H1 (cell line): ENCODE data around the gene CD72. TPM values are rescaled to one million over a fixed set of nuclear protein-coding genes. Genes with fewer than 3 reads are reported as not detected.

Experiments used
- CTCF ChIA-PET: fragments of 300-600 bp; sonication (Branson Sonifier 250); formaldehyde crosslinking; loops from one replicate; lab custom pipeline; 2021; ENCODE audit not compliant: partially characterized antibody; lab: Charles Lee
- POLR2A ChIA-PET: fragments of 300-600 bp; sonication (Branson Sonifier 250); formaldehyde crosslinking; loops from one replicate; lab custom pipeline; 2021; ENCODE audit warnings: inconsistent platforms; ENCODE audit not compliant: partially characterized antibody; lab: Charles Lee
- DNase-seq, 2 experiments: peaks; one replicate each; pipeline versions ENCODE4 v3.0.0 to v3.0.0-alpha.2; 2010 to 2022; ENCODE audit warnings: low spot score in 2 of 2, low read depth in 1 of 2, mixed read lengths in 1 of 2
- FAIRE-seq: peaks from 2 replicates; lab custom pipeline; 2011; peaks lifted over from hg19 to GRCh38; lab: Jason Lieb, UNC
- H2AFZ ChIP-seq: 2 replicates; pipeline ENCODE4 v1.8.1; 2012; ENCODE audit warnings: low read length, inconsistent platforms
- H2AK5ac ChIP-seq: 2 replicates; pipeline ENCODE4 v1.6.1; 2013; ENCODE audit warnings: low read depth, low read length
- H2BK120ac ChIP-seq: replicated peaks from 2 replicates; pipeline ENCODE3; 2013; ENCODE audit warnings: low read depth, low read length, inconsistent platforms
- H2BK12ac ChIP-seq: 2 replicates; pipeline ENCODE4 v1.6.1; 2013; ENCODE audit warnings: low read depth, low read length
- H2BK15ac ChIP-seq: 2 replicates; pipeline ENCODE4 v1.6.1; 2013; ENCODE audit warnings: low read length
- H2BK20ac ChIP-seq: 2 replicates; pipeline ENCODE4 v1.6.1; 2013; ENCODE audit warnings: low read length
- H2BK5ac ChIP-seq: 2 replicates; pipeline ENCODE4 v1.6.1; 2013; ENCODE audit warnings: low read depth, low read length
- H3K14ac ChIP-seq: 2 replicates; pipeline ENCODE4 v1.6.1; 2013; ENCODE audit warnings: inconsistent platforms; ENCODE audit not compliant: insufficient read length
- H3K18ac ChIP-seq: 2 replicates; pipeline ENCODE4 v1.6.1; 2013; ENCODE audit warnings: low read length; ENCODE audit errors: extremely low read depth
- H3K23ac ChIP-seq: 2 replicates; pipeline ENCODE4 v1.6.1; 2013; ENCODE audit warnings: inconsistent platforms; ENCODE audit not compliant: insufficient read length
- H3K23me2 ChIP-seq: 2 replicates; pipeline ENCODE4 v1.6.1; 2013; ENCODE audit warnings: low read depth, low read length
- H3K27ac ChIP-seq: 2 replicates; pipeline ENCODE4 v1.6.1; 2011; ENCODE audit warnings: low read depth, low read length, inconsistent platforms
- H3K27me3 ChIP-seq, 4 experiments: replicated peaks in 1 of 4; 1 replicate in 1 of 4; 2 replicates in 3 of 4; pipeline versions ENCODE4 v1.6.1 to v1.8.1; 2011 to 2013; ENCODE audit warnings: low read length in 3 of 4, mild to moderate bottlenecking in 3 of 4, inconsistent platforms in 2 of 4, mixed read lengths in 2 of 4, moderate library complexity in 1 of 4; ENCODE audit not compliant: control insufficient read depth in 3 of 4, insufficient read depth in 3 of 4; ENCODE audit errors: extremely low read depth in 1 of 4
- H3K36me3 ChIP-seq, 4 experiments: 2 replicates each; pipeline versions ENCODE4 v1.6.1 to v1.8.1; 2011 to 2013; ENCODE audit warnings: mild to moderate bottlenecking in 4 of 4, low read length in 3 of 4, moderate library complexity in 2 of 4, control low read depth in 1 of 4, inconsistent platforms in 1 of 4; ENCODE audit not compliant: insufficient read depth in 4 of 4, control insufficient read depth in 2 of 4
- H3K4ac ChIP-seq: replicated peaks from 2 replicates; pipeline ENCODE3; 2013; ENCODE audit warnings: low read length, low read depth, mixed read lengths, inconsistent platforms; ENCODE audit not compliant: insufficient read length
- H3K4me1 ChIP-seq, 4 experiments: replicated peaks in 1 of 4; 1 replicate in 1 of 4; 2 replicates in 3 of 4; pipeline versions ENCODE4 v1.6.1 to v1.8.1; 2011 to 2013; ENCODE audit warnings: low read length in 3 of 4, inconsistent platforms in 2 of 4, mixed read lengths in 1 of 4; ENCODE audit not compliant: insufficient read depth in 4 of 4, control insufficient read depth in 3 of 4
- H3K4me2 ChIP-seq, 2 experiments: 2 replicates each; pipeline versions ENCODE4 v1.6.1 to v1.8.1; 2011 to 2013; ENCODE audit warnings: low read depth in 2 of 2, low read length in 2 of 2, control low read depth in 1 of 2, inconsistent platforms in 1 of 2, mild to moderate bottlenecking in 1 of 2; ENCODE audit not compliant: insufficient read depth in 1 of 2
- H3K4me3 ChIP-seq, 4 experiments: fragments of 200-600, 300-600 bp in 1 of 4; sonication (generic), shearing (Covaris generic), sonication (Bioruptor Twin) in 1 of 4; 2 replicates each; pipeline versions ENCODE4 v1.5.1 to v1.8.1; 2011 to 2016; ENCODE audit warnings: low read length in 4 of 4, low read depth in 3 of 4, control low read depth in 2 of 4, inconsistent platforms in 2 of 4, mild to moderate bottlenecking in 2 of 4, mixed read lengths in 1 of 4, moderate library complexity in 1 of 4; ENCODE audit not compliant: insufficient read depth in 2 of 4; ENCODE audit errors: extremely low read depth in 1 of 4
- H3K56ac ChIP-seq: replicated peaks from 2 replicates; pipeline ENCODE3; 2013; ENCODE audit warnings: low read depth, mild to moderate bottlenecking, mixed read lengths, low read length, inconsistent platforms; ENCODE audit not compliant: insufficient read length
- H3K79me1 ChIP-seq: 2 replicates; pipeline ENCODE4 v1.6.1; 2013; ENCODE audit warnings: low read depth, low read length, control low read depth
- H3K79me2 ChIP-seq, 2 experiments: 2 replicates each; pipeline versions ENCODE4 v1.6.1 to v1.8.1; 2012 to 2013; ENCODE audit warnings: low read length in 2 of 2, mild to moderate bottlenecking in 2 of 2, inconsistent platforms in 1 of 2; ENCODE audit not compliant: insufficient read depth in 2 of 2, control insufficient read depth in 1 of 2
- H3K9ac ChIP-seq, 4 experiments: replicated peaks in 1 of 4; 1 replicate in 1 of 4; 2 replicates in 3 of 4; pipeline versions ENCODE4 v1.6.1 to v1.8.1; 2011 to 2013; ENCODE audit warnings: low read depth in 3 of 4, low read length in 3 of 4, control low read depth in 2 of 4, mild to moderate bottlenecking in 2 of 4, moderate library complexity in 2 of 4, inconsistent platforms in 1 of 4; ENCODE audit errors: extremely low read depth in 1 of 4
- H3K9me3 ChIP-seq, 2 experiments: 2 replicates each; pipeline versions ENCODE4 v1.6.1 to v1.8.1; 2012 to 2013; ENCODE audit warnings: mild to moderate bottlenecking in 2 of 2, moderate library complexity in 2 of 2, control low read depth in 1 of 2, inconsistent platforms in 1 of 2, low read depth in 1 of 2, low read length in 1 of 2, mixed read lengths in 1 of 2; ENCODE audit not compliant: insufficient read depth in 2 of 2
- H4K20me1 ChIP-seq, 2 experiments: replicated peaks in 1 of 2; 2 replicates each; pipeline versions ENCODE3 to v1.8.1; 2011 to 2013; ENCODE audit warnings: inconsistent platforms in 2 of 2, low read length in 2 of 2, mild to moderate bottlenecking in 1 of 2; ENCODE audit not compliant: insufficient read depth in 2 of 2, control insufficient read depth in 1 of 2
- H4K5ac ChIP-seq: 2 replicates; pipeline ENCODE4 v1.6.1; 2013; ENCODE audit warnings: low read length, low read depth, mixed read lengths, inconsistent platforms; ENCODE audit not compliant: insufficient read length
- H4K8ac ChIP-seq: 2 replicates; pipeline ENCODE4 v1.8.0; 2013; ENCODE audit warnings: mild to moderate bottlenecking, moderate library complexity, low read length, inconsistent platforms; ENCODE audit not compliant: insufficient read depth; ENCODE audit errors: extremely low read depth
- H4K91ac ChIP-seq: replicated peaks from 2 replicates; pipeline ENCODE3; 2013; ENCODE audit warnings: low read length, mixed read lengths, inconsistent platforms; ENCODE audit not compliant: insufficient read length
- ASH2L ChIP-seq: fragments of 200-600, 300-600 bp; sonication (generic); IDR thresholded peaks from one replicate; pipeline ENCODE4 v1.7.1; 2017; ENCODE audit warnings: low read length
- JUND ChIP-seq: IDR thresholded peaks from 2 replicates; pipeline ENCODE4 v1.6.1; 2011; ENCODE audit warnings: mild to moderate bottlenecking, improper control_type of control experiment, low read length
- KDM4A ChIP-seq: IDR thresholded peaks from one replicate; pipeline ENCODE4 v1.7.1; 2012; ENCODE audit warnings: low read depth, mild to moderate bottlenecking, moderate library complexity, low read length, inconsistent platforms; ENCODE audit not compliant: severe bottlenecking
- KDM5A ChIP-seq: fragments of 200-600 bp; IDR thresholded peaks from 2 replicates; pipeline ENCODE4 v1.7.1; 2012; ENCODE audit warnings: mild to moderate bottlenecking, low read length, inconsistent platforms, mixed read lengths
- PHF8 ChIP-seq: fragments of 200-600 bp; sonication (generic); conservative IDR thresholded peaks from 2 replicates; pipeline ENCODE4 v1.7.1; 2012; ENCODE audit warnings: low read depth, mild to moderate bottlenecking, inconsistent platforms, low read length, moderate library complexity
- POLR2A ChIP-seq, 2 experiments: IDR thresholded peaks; 1 replicate in 1 of 2; 2 replicates in 1 of 2; pipeline ENCODE4 v1.6.1; 2011; ENCODE audit warnings: low read depth in 2 of 2, low read length in 2 of 2, mild to moderate bottlenecking in 2 of 2; ENCODE audit errors: control extremely low read depth in 1 of 2
- RAD21 ChIP-seq, 2 experiments: IDR thresholded peaks in 1 of 2; conservative IDR thresholded peaks in 1 of 2; 2 replicates each; pipeline ENCODE4 v1.6.1; 2011; ENCODE audit warnings: low read depth in 2 of 2, low read length in 2 of 2, improper control_type of control experiment in 1 of 2, inconsistent platforms in 1 of 2, mild to moderate bottlenecking in 1 of 2, moderate library complexity in 1 of 2
- RFX5 ChIP-seq: IDR thresholded peaks from 2 replicates; pipeline ENCODE4 v1.6.1; 2011; ENCODE audit warnings: low read depth, low read length, improper control_type of control experiment, borderline replicate concordance
- SIRT6 ChIP-seq: IDR thresholded peaks from one replicate; pipeline ENCODE4 v1.7.1; 2012; ENCODE audit warnings: low read length, inconsistent platforms
- SRF ChIP-seq: IDR thresholded peaks from 2 replicates; pipeline ENCODE4 v1.6.1; 2011; ENCODE audit warnings: mild to moderate bottlenecking, low read depth, low read length, moderate library complexity
- TAF1 ChIP-seq: IDR thresholded peaks from 2 replicates; pipeline ENCODE4 v1.6.1; 2011; ENCODE audit warnings: mild to moderate bottlenecking, low read depth, low read length
- TBP ChIP-seq: IDR thresholded peaks from 2 replicates; pipeline ENCODE4 v1.6.1; 2011; ENCODE audit warnings: low read depth, low read length, improper control_type of control experiment
- WGBS, 2 experiments: shearing (Covaris generic) in 1 of 2; methylation state at CpG; one replicate each; pipeline versions ENCODE4 v1.1.6 to v1.1.7; 2013 to 2015; ENCODE audit warnings: low lambda C conversion rate in 2 of 2, mixed read lengths in 2 of 2, inconsistent platforms in 1 of 2, low coverage in 1 of 2, missing lambda C conversion rate in 1 of 2; ENCODE audit not compliant: insufficient replicate concordance in 2 of 2, insufficient coverage in 1 of 2, insufficient read length in 1 of 2; ENCODE audit errors: extremely low coverage in 1 of 2, missing lambda C conversion rate in 1 of 2; 5-methylcytosine and 5-hydroxymethylcytosine counted together
- polyA plus RNA-seq, 7 experiments: library from polyadenylated mRNA; depleted of rRNA in 3 of 7; stranded (reverse) in 5 of 7; unstranded in 2 of 7; fragments of >200 nt in 5 of 7; fragments of 200-250 nt in 2 of 7; gene quantifications; 1 replicate in 5 of 7; 2 replicates in 1 of 7; 4 replicates in 1 of 7; pipeline versions ENCODE4 v1.2.1 to v1.2.3, GENCODE V29; 2011 to 2013; ENCODE audit warnings: missing spikeins in 2 of 7, mixed read lengths in 2 of 7
- total RNA-seq: library from RNA; stranded (reverse); fragmentation: NEBNext Ultra II Directional; extraction: Animal tissue kit (Norgen Biotek cat#: 25700); gene quantifications from 2 replicates; pipeline ENCODE4 v1.2.1, GENCODE V29; 2021
- TF ChIP-seq, protein P1 (sequence below): IDR thresholded peaks from 2 replicates; pipeline ENCODE4 v1.6.1; 2011; ENCODE audit warnings: low read depth, mild to moderate bottlenecking, low read length; ENCODE audit not compliant: insufficient read depth

Gene CD72
- total and polyA plus RNA-seq, 2 of the 8 experiments (the other 6 are each of a cell fraction or from before 2014, with no cell fraction given), result 4.0 to 4.5 TPM

DNA sequence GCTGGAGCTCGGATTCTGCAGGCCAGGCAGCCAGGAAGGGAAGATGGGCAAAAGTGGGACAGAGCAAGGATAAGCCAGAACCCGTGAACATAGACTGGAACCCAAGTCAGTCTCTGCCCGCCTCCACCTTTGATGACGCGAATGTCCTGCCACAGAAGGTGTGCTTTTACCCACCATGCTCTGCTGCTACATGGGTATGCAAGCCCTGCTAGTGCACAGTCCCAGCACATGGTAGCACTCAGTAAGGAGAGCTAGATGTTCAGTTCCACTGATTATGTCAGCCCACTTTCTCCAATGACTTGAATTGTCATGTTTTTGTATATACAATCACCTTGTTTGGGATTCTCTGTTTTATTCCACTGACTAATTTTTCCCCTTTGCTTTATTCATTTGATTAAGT, 11.4 kb upstream of the CD72 start:
- CTCF ChIA-PET, result interaction anchor here (0.7 to 5.1 kb wide), 8 partner anchors 14 to 206 kb away, joined by 3 to 27 read pairs (median 5); no protein-coding TSS in a partner anchor
- no peaks in the 10 kb centered on the region for H3K9me3 ChIP-seq
- no peak overlapping the region for H3K18ac ChIP-seq
- H2BK5ac ChIP-seq, result no peak overlapping the region
- no peak overlapping the region for H3K4me3 ChIP-seq
- TF ChIP-seq KDM5A (no peak), PHF8 (no peak), RFX5 (no peak), TAF1 (no peak), SIRT6 (no peak), TBP (no peak), KDM4A (no peak), POLR2A (IDR thresholded peaks at IDR 0.05; ENCODE audit: control extremely low read depth in 1 of 2, low read depth in 2 of 2, low read length in 2 of 2) (no peak), JUND (no peak), RAD21 (IDR thresholded peaks at IDR 0.05 in 1 of 2, conservative IDR thresholded peaks at IDR 0.05 in 1 of 2; ENCODE audit: low read depth in 2 of 2, low read length in 2 of 2) (no peak), ASH2L (no peak), SRF (no peak)
- TF ChIP-seq, protein P1, sequence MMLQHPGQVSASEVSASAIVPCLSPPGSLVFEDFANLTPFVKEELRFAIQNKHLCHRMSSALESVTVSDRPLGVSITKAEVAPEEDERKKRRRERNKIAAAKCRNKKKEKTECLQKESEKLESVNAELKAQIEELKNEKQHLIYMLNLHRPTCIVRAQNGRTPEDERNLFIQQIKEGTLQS, result no peak
- H2BK20ac ChIP-seq, result no peak overlapping the region
- H2AFZ ChIP-seq, result no peak overlapping the region; the same call in 1 of the 2 replicates
- no peak overlapping the region for H3K23ac ChIP-seq
- H3K9ac ChIP-seq, result no peak overlapping the region
- no peaks in the 10 kb centered on the region for H3K79me2 ChIP-seq
- H4K5ac ChIP-seq, result no peak overlapping the region
- H2AK5ac ChIP-seq, result no peak overlapping the region
- no peak overlapping the region for H3K56ac ChIP-seq
- no peaks in the 10 kb centered on the region for H3K79me1 ChIP-seq
- WGBS, 2 experiments, result 90% methylated on average over 5 of the region's 5 CpGs; no CpG with 5 or more reads in 1 of the 2 experiments
- POLR2A ChIA-PET, result interaction anchor here (1.0 to 1.4 kb wide), 2 partner anchors 18 to 28 kb away, joined by 3 to 4 read pairs; partner anchors contain the start of genes CCDC107 and RMRP
- H3K36me3 ChIP-seq, result no peaks in the 10 kb centered on the region
- H2BK15ac ChIP-seq, result no peak overlapping the region
- H4K8ac ChIP-seq, result no peak overlapping the region
- no peak overlapping the region for H4K91ac ChIP-seq
- H2BK12ac ChIP-seq, result 0 out of 2 replicates have a peak overlapping the region, but pooled peaks have one; percentile 14
- no peaks in the 10 kb centered on the region for H3K4me1 ChIP-seq
- H3K4me2 ChIP-seq, result no peak overlapping the region
- FAIRE-seq (no peak), DNase-seq (no peak)
- no peak overlapping the region for H3K4ac ChIP-seq
- H3K14ac ChIP-seq, result no peak overlapping the region
- H3K27me3 ChIP-seq, result no peaks in the 10 kb centered on the region
- H2BK120ac ChIP-seq, result no peak overlapping the region
- H4K20me1 ChIP-seq, result no peaks in the 10 kb centered on the region
- H3K23me2 ChIP-seq, result no peaks in the 10 kb centered on the region
- H3K27ac ChIP-seq, result no peak overlapping the region
